IPS-20b (cell line): ENCODE measurements around the gene ABR.
A peak's percentile ranks its signal among the peaks of the same experiment; 100 is the strongest.

ENCODE experiments used
- H3K27ac ChIP-seq: one replicate; pipeline ENCODE4 v1.5.1; 2013; ENCODE audit warnings: low read length
- H3K27me3 ChIP-seq: 2 replicates; pipeline ENCODE4 v1.6.1; 2013; ENCODE audit warnings: mild to moderate bottlenecking, low read length, inconsistent platforms; ENCODE audit not compliant: insufficient read depth
- H3K36me3 ChIP-seq: 2 replicates; pipeline ENCODE4 v1.6.1; 2013; ENCODE audit warnings: low read depth, mild to moderate bottlenecking, inconsistent platforms, low read length, moderate library complexity; ENCODE audit not compliant: insufficient read depth
- H3K4me1 ChIP-seq: 2 replicates; pipeline ENCODE4 v1.6.1; 2013; ENCODE audit warnings: mild to moderate bottlenecking, control low read depth, inconsistent platforms, low read length, moderate library complexity; ENCODE audit not compliant: insufficient read depth
- H3K4me3 ChIP-seq: 2 replicates; pipeline ENCODE4 v1.5.1; 2013; ENCODE audit warnings: mild to moderate bottlenecking, low read length, inconsistent platforms
- H3K9ac ChIP-seq: 2 replicates; pipeline ENCODE4 v1.6.1; 2013; ENCODE audit warnings: low read depth, mild to moderate bottlenecking, inconsistent platforms, low read length, moderate library complexity
- H3K9me3 ChIP-seq: 2 replicates; pipeline ENCODE4 v1.6.1; 2013; ENCODE audit warnings: mild to moderate bottlenecking, low read depth, low read length, inconsistent platforms; ENCODE audit not compliant: insufficient read depth

The ABR gene

GRCh38 chr17:1032391-1032790 is 147.4 kb downstream of the ABR start:
- Histone ChIP-seq H3K9ac (no peak overlapping the region), H3K27ac (no peak overlapping the region), H3K27me3 (peaks cover 27% of the 10 kb centered on the region), H3K4me3 (peak overlapping the region; percentile 67; the same call in 1 of the 2 replicates), H3K4me1 (peaks cover 4% of the 10 kb centered on the region; the same call in 1 of the 2 replicates), H3K9me3 (no peaks in the 10 kb centered on the region), H3K36me3 (no peaks in the 10 kb centered on the region)

- H3K27ac ChIP-seq = no peak overlapping the region
- no peaks in the 10 kb centered on the region for H3K9me3 ChIP-seq
- peak overlapping the region; percentile 67; the same call in 1 of the 2 replicates for H3K4me3 ChIP-seq
- H3K4me1 ChIP-seq = peaks cover 4% of the 10 kb centered on the region; the same call in 1 of the 2 replicates
- H3K27me3 ChIP-seq = peaks cover 27% of the 10 kb centered on the region
- no peak overlapping the region for H3K9ac ChIP-seq
- H3K36me3 ChIP-seq = no peaks in the 10 kb centered on the region
Observed at GRCh38 chr17:1031711-1032110, 148.1 kb downstream of the ABR start.

GRCh38 chr17:1030684-1031532 is 148.9 kb downstream of the ABR start:
- H3K4me3 ChIP-seq = peak overlapping the region; percentile 49; the same call in 1 of the 2 replicates

GRCh38 chr17:1029922-1030644 is 149.7 kb downstream of the ABR start:
- Histone ChIP-seq H3K4me3 (no peak overlapping the region), H3K9ac (no peak overlapping the region)

More at GRCh38 chr17:1030684-1031532, 148.9 kb downstream of the ABR start:
- Histone ChIP-seq H3K4me1 (peaks cover 4% of the 10 kb centered on the region; the same call in 1 of the 2 replicates), H3K27ac (no peak overlapping the region), H3K9me3 (no peaks in the 10 kb centered on the region), H3K27me3 (peaks cover 27% of the 10 kb centered on the region), H3K9ac (no peak overlapping the region), H3K36me3 (no peaks in the 10 kb centered on the region)

GRCh38 chr17:1029196-1029921 is 150.4 kb downstream of the ABR start:
- Histone ChIP-seq H3K4me1 (peaks cover 4% of the 10 kb centered on the region; the same call in 1 of the 2 replicates), H3K9me3 (no peaks in the 10 kb centered on the region), H3K27ac (no peak overlapping the region), H3K9ac (no peak overlapping the region), H3K36me3 (no peaks in the 10 kb centered on the region), H3K4me3 (no peak overlapping the region), H3K27me3 (peaks cover 27% of the 10 kb centered on the region)

More at GRCh38 chr17:1029922-1030644, 149.7 kb downstream of the ABR start:
- H3K27ac ChIP-seq = no peak overlapping the region
- peaks cover 4% of the 10 kb centered on the region; the same call in 1 of the 2 replicates for H3K4me1 ChIP-seq
- H3K27me3 ChIP-seq = peaks cover 27% of the 10 kb centered on the region
- H3K36me3 ChIP-seq = no peaks in the 10 kb centered on the region
- H3K9me3 ChIP-seq = no peaks in the 10 kb centered on the region

DNA sequence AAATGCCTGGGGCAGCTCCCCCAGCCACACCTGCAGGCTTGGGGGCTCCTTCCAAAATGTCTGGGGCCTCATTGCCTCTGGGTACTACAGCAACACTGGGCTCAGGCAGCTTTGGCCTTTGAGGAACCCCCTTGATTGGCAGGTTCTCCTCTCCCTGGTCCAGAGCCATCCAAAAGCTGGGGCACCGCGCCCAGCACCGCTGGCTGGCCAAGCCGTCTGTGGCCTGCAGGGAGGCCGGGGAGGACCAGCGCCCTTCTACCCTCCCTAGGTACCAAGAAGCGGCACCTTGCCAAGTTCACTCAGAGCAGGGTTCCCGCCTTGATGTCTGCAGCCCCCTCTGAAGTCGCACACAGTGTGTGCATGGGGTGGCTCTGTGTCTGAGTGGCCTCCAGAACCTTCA is 152.7 kb downstream of the ABR start:
- peaks cover 13% of the 10 kb centered on the region for H3K27me3 ChIP-seq
- H3K36me3 ChIP-seq = no peaks in the 10 kb centered on the region
- no peaks in the 10 kb centered on the region for H3K4me1 ChIP-seq
- H3K4me3 ChIP-seq = no peak overlapping the region
- H3K27ac ChIP-seq = no peak overlapping the region
- H3K9me3 ChIP-seq = no peaks in the 10 kb centered on the region
- no peak overlapping the region for H3K9ac ChIP-seq

GRCh38 chr17:1026599-1026975 is 153.2 kb downstream of the ABR start:
- no peaks in the 10 kb centered on the region for H3K9me3 ChIP-seq
- no peak overlapping the region for H3K4me3 ChIP-seq
- no peak overlapping the region for H3K27ac ChIP-seq
- H3K27me3 ChIP-seq = peaks cover 11% of the 10 kb centered on the region
- H3K4me1 ChIP-seq = no peaks in the 10 kb centered on the region
- no peaks in the 10 kb centered on the region for H3K36me3 ChIP-seq
- H3K9ac ChIP-seq = no peak overlapping the region

- Histone ChIP-seq H3K4me1 (no peaks in the 10 kb centered on the region), H3K27ac (no peak overlapping the region), H3K27me3 (peaks cover 8% of the 10 kb centered on the region), H3K9ac (no peak overlapping the region), H3K4me3 (no peak overlapping the region), H3K9me3 (no peaks in the 10 kb centered on the region), H3K36me3 (no peaks in the 10 kb centered on the region)
Observed at GRCh38 chr17:1025733-1026598, 153.8 kb downstream of the ABR start.

GRCh38 chr17:1024076-1024475 is 155.7 kb downstream of the ABR start:
- H3K4me1 ChIP-seq = no peaks in the 10 kb centered on the region
- no peak overlapping the region for H3K9ac ChIP-seq
- no peaks in the 10 kb centered on the region for H3K27me3 ChIP-seq
- H3K27ac ChIP-seq = no peak overlapping the region
- H3K4me3 ChIP-seq = no peak overlapping the region
- H3K9me3 ChIP-seq = no peaks in the 10 kb centered on the region
- H3K36me3 ChIP-seq = no peaks in the 10 kb centered on the region

GRCh38 chr17:1022278-1023024 is 157.3 kb downstream of the ABR start:
- Histone ChIP-seq H3K36me3 (no peaks in the 10 kb centered on the region), H3K27me3 (no peaks in the 10 kb centered on the region), H3K27ac (no peak overlapping the region), H3K9ac (no peak overlapping the region), H3K4me1 (no peaks in the 10 kb centered on the region), H3K4me3 (no peak overlapping the region), H3K9me3 (no peaks in the 10 kb centered on the region)
